SU-DHL-6 (cell line): ENCODE measurements around the gene KLLN.

ENCODE experiments used
- H2AFZ ChIP-seq: fragments of 200-600 bp; sonication (generic); 2 replicates; pipeline ENCODE4 v1.6.1; 2014; ENCODE audit warnings: low read depth, mild to moderate bottlenecking, moderate library complexity, mixed read lengths, antibody characterized with exemption, low read length; ENCODE audit not compliant: severe bottlenecking
- H3F3A ChIP-seq: fragments of 200-600 bp; shearing (Covaris generic); 2 replicates; pipeline ENCODE4 v1.6.0; 2016; ENCODE audit warnings: antibody characterized with exemption, mild to moderate bottlenecking; ENCODE audit not compliant: insufficient read depth
- H3K27ac ChIP-seq: fragments of 200-600 bp; sonication (generic); 2 replicates; pipeline ENCODE4 v1.5.1; 2016; ENCODE audit warnings: low read depth, mild to moderate bottlenecking, low read length, moderate library complexity, mixed read lengths
- H3K27me3 ChIP-seq: fragments of 200-600 bp; sonication (generic), shearing (Covaris generic); 2 replicates; pipeline ENCODE4 v1.6.0; 2014; ENCODE audit warnings: mild to moderate bottlenecking, low read length
- H3K36me3 ChIP-seq: fragments of 200-600 bp; sonication (generic); 2 replicates; pipeline ENCODE4 v1.6.1; 2014; ENCODE audit warnings: mild to moderate bottlenecking, low read length, mixed read lengths
- H3K4me2 ChIP-seq: fragments of 300-600, 200-600 bp; shearing (Covaris generic), sonication (generic); 2 replicates; pipeline ENCODE4 v1.6.0; 2014; ENCODE audit warnings: low read length, low read depth, mild to moderate bottlenecking; ENCODE audit not compliant: poor library complexity, severe bottlenecking
- H3K4me3 ChIP-seq: fragments of 200-600 bp; sonication (generic); 2 replicates; pipeline ENCODE4 v1.5.1; 2014; ENCODE audit warnings: antibody characterized with exemption, low read length, mild to moderate bottlenecking, mixed read lengths; ENCODE audit not compliant: insufficient read depth, poor library complexity, severe bottlenecking
- H3K79me2 ChIP-seq: fragments of 200-600 bp; sonication (generic); 2 replicates; pipeline ENCODE4 v1.6.1; 2014; ENCODE audit warnings: mild to moderate bottlenecking, low read length, moderate library complexity; ENCODE audit not compliant: insufficient read depth
- H3K9ac ChIP-seq: fragments of 200-600 bp; sonication (generic); 2 replicates; pipeline ENCODE4 v1.7.0; 2014; ENCODE audit warnings: mild to moderate bottlenecking, low read length
- H3K9me2 ChIP-seq: fragments of 200-600 bp; sonication (generic); replicated peaks from 2 replicates; pipeline ENCODE4 v1.6.1; 2014; ENCODE audit warnings: low read length; ENCODE audit not compliant: insufficient read depth
- H3K9me3 ChIP-seq: fragments of 200-600 bp; sonication (generic); 2 replicates; pipeline ENCODE4 v1.6.1; 2014; ENCODE audit warnings: low read length, mixed read lengths; ENCODE audit not compliant: insufficient read depth
- H4K20me1 ChIP-seq: fragments of 200-600 bp; sonication (generic); 2 replicates; pipeline ENCODE4 v1.6.1; 2014; ENCODE audit warnings: low read depth, mild to moderate bottlenecking, antibody characterized with exemption, low read length, moderate library complexity, mixed read lengths
- CTCF ChIP-seq: fragments of 200-600 bp; sonication (generic); IDR thresholded peaks from one replicate; pipeline ENCODE4 v1.5.1; 2017; ENCODE audit warnings: antibody characterized with exemption, mild to moderate bottlenecking, low read length, moderate library complexity; ENCODE audit not compliant: insufficient read depth, poor library complexity, severe bottlenecking
- EZH2phosphoT487 ChIP-seq: fragments of 200-600 bp; sonication (generic), shearing (Covaris generic); conservative IDR thresholded peaks from 2 replicates; pipeline ENCODE4 v1.6.1; 2018; ENCODE audit warnings: mild to moderate bottlenecking, antibody characterized with exemption, low read length, moderate library complexity, mixed read lengths

The KLLN gene

GRCh38 chr10:87895430-87895829 lies 32.1 kb upstream of the KLLN start:
- Histone ChIP-seq H2AFZ (no peak overlapping the region), H3K9me2 (no peaks in the 10 kb centered on the region), H3K4me2 (no peak overlapping the region), H3K9me3 (no peaks in the 10 kb centered on the region), H3K27ac (no peak overlapping the region), H3K4me3 (no peak overlapping the region), H4K20me1 (peaks cover 21% of the 10 kb centered on the region; the same call in 1 of the 2 replicates), H3F3A (peaks cover 26% of the 10 kb centered on the region), H3K36me3 (peaks cover 49% of the 10 kb centered on the region), H3K27me3 (no peaks in the 10 kb centered on the region), H3K9ac (no peak overlapping the region), H3K79me2 (peaks cover 95% of the 10 kb centered on the region)
- TF ChIP-seq CTCF: no peak
- no peak for TF ChIP-seq EZH2phosphoT487

- H3F3A ChIP-seq: peaks cover 8% of the 10 kb centered on the region
- H3K36me3 ChIP-seq: peaks cover 65% of the 10 kb centered on the region
- H3K4me2 ChIP-seq: no peak overlapping the region
- no peak overlapping the region for H3K27ac ChIP-seq
- H3K9ac ChIP-seq: no peak overlapping the region
- peaks cover 100% of the 10 kb centered on the region for H3K79me2 ChIP-seq
- TF ChIP-seq CTCF (no peak), EZH2phosphoT487 (no peak)
- no peak overlapping the region for H2AFZ ChIP-seq
- no peaks in the 10 kb centered on the region for H3K9me3 ChIP-seq
- H4K20me1 ChIP-seq: peaks cover 32% of the 10 kb centered on the region
- no peak overlapping the region for H3K4me3 ChIP-seq
- no peaks in the 10 kb centered on the region for H3K9me2 ChIP-seq
- no peaks in the 10 kb centered on the region for H3K27me3 ChIP-seq
Observed at GRCh38 chr10:87887548-87888289, 24.4 kb upstream of the KLLN start.

GRCh38 chr10:87887146-87887545 lies 23.8 kb upstream of the KLLN start:
- Histone ChIP-seq H3K36me3 (peaks cover 68% of the 10 kb centered on the region), H4K20me1 (peaks cover 37% of the 10 kb centered on the region), H3K4me3 (no peak overlapping the region), H3K79me2 (peaks cover 100% of the 10 kb centered on the region), H3K27ac (no peak overlapping the region), H2AFZ (no peak overlapping the region), H3K9ac (no peak overlapping the region), H3F3A (peaks cover 4% of the 10 kb centered on the region; the same call in 1 of the 2 replicates), H3K9me3 (no peaks in the 10 kb centered on the region), H3K9me2 (no peaks in the 10 kb centered on the region), H3K4me2 (no peak overlapping the region), H3K27me3 (no peaks in the 10 kb centered on the region)
- TF ChIP-seq CTCF (no peak), EZH2phosphoT487 (no peak)
